ENCODE measurements around the gene MPRIP. TPM values are rescaled to one million over a fixed set of nuclear protein-coding genes. Genes with fewer than 3 reads are reported as not detected.

MPRIP gene
- total RNA-seq, 4 donors from 2014 or later: 61.5 to 407 (median 103) TPM

DNA sequence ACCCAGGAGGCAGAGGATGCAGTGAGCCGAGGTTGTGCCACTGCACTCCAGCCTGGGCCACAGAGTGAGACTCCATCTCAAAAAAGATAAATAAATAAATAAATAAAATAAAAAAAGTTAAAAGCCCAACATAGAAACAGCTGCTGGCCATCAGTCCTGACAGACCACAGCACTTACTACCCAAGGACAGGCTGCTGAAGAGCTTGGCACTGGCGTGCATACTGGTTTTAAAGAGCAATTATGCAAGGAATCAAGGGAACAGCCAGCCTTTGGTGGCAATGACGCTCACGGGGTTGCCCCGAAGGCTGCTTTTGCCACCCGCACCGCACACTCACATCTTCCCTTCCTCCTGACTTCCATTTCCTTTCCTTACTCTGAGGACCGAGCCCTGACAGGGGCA lies 159.7 kb downstream of the MPRIP start:
- H3K4me3 ChIP-seq: no peak overlapping the region
- DNase-seq: no peak
- no peaks in the 10 kb centered on the region for H3K27me3 ChIP-seq
- H3K36me3 ChIP-seq: no peaks in the 10 kb centered on the region
- H3K9me3 ChIP-seq: no peaks in the 10 kb centered on the region
- no peak overlapping the region for H3K27ac ChIP-seq
- TF ChIP-seq, protein P1, sequence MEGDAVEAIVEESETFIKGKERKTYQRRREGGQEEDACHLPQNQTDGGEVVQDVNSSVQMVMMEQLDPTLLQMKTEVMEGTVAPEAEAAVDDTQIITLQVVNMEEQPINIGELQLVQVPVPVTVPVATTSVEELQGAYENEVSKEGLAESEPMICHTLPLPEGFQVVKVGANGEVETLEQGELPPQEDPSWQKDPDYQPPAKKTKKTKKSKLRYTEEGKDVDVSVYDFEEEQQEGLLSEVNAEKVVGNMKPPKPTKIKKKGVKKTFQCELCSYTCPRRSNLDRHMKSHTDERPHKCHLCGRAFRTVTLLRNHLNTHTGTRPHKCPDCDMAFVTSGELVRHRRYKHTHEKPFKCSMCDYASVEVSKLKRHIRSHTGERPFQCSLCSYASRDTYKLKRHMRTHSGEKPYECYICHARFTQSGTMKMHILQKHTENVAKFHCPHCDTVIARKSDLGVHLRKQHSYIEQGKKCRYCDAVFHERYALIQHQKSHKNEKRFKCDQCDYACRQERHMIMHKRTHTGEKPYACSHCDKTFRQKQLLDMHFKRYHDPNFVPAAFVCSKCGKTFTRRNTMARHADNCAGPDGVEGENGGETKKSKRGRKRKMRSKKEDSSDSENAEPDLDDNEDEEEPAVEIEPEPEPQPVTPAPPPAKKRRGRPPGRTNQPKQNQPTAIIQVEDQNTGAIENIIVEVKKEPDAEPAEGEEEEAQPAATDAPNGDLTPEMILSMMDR (IDR thresholded peaks at IDR 0.05): no peak
- no peak for TF ChIP-seq POLR2A (IDR thresholded peaks at IDR 0.05)
- intact Hi-C loops (cut with DNase I; ENCODE audit: low total_unique reads): no loop called here
- H3K4me1 ChIP-seq: peaks cover 0 to 17% of the 10 kb centered on the region in 2 donors

DNA sequence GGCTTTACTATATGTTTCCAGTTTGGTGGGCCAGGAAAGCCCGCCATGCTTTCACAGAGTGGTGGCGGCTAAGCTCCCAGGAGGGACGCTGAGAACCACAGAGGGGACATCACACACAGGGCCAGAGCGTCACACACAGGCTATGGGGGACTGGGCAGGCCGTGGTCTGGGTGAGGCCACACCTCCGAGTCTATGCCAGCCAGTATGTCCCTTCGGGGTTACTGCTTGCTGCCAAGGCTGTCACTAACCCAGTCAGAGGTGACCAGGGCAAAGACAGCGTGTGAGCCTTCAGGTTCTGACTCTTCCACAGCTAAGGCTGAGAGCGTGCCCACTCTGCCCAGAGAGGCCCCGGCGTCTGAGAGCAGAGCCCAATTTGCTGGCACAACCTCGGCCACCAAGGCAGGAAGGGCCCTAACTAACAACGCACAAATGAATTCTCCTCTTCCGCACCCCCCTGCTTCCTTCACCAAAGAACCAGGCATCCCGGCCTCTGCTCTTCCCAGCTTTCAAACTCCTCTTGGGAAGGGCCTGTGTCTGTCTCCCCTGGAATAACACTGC lies 161.0 kb downstream of the MPRIP start:
- Histone ChIP-seq H3K4me3 (no peak overlapping the region), H3K27me3 (no peaks in the 10 kb centered on the region), H3K36me3 (no peaks in the 10 kb centered on the region), H3K9me3 (no peaks in the 10 kb centered on the region), H3K27ac (no peak overlapping the region), H3K4me1 (peaks cover 0 to 17% of the 10 kb centered on the region in 2 donors)
- no peak for DNase-seq
- intact Hi-C loops (cut with DNase I; ENCODE audit: low total_unique reads): no loop called here
- no peak for TF ChIP-seq POLR2A (IDR thresholded peaks at IDR 0.05)
- TF ChIP-seq, protein P1 (IDR thresholded peaks at IDR 0.05): no peak

DNA sequence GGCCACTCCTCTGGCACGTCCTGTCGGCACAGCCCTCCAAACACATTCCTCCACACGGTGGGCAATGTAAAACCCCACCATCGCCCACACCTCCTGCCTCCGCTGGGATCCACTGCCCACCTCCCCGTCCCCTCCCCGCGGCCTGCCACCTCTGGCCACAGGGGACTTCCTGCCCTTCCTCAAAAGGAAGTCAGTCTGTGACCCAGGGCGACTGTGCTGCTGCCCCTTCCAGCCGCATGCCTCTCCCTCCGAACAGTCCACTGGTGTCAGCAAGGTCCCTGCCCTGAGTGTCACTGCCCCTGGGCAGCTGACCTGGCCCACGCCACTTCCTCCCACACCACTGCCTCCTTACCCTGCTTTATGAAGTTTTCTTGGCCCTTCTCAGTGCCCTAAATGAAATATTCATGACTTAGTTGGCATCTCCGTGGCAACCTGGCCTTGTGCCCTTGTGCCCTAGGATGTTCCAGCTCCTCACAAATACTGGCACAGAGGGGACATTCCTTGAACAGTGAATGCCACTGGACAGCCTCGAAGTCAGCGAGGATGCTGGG lies 161.9 kb downstream of the MPRIP start:
- Histone ChIP-seq H3K4me1 (peaks cover 0 to 17% of the 10 kb centered on the region in 2 donors), H3K36me3 (no peaks in the 10 kb centered on the region), H3K9me3 (no peaks in the 10 kb centered on the region), H3K27me3 (no peaks in the 10 kb centered on the region), H3K27ac (no peak overlapping the region), H3K4me3 (no peak overlapping the region)
- intact Hi-C loops (cut with DNase I; ENCODE audit: low total_unique reads): no loop called here
- TF ChIP-seq POLR2A (IDR thresholded peaks at IDR 0.05): no peak
- TF ChIP-seq, protein P1 (IDR thresholded peaks at IDR 0.05): no peak
- DNase-seq: no peak

DNA sequence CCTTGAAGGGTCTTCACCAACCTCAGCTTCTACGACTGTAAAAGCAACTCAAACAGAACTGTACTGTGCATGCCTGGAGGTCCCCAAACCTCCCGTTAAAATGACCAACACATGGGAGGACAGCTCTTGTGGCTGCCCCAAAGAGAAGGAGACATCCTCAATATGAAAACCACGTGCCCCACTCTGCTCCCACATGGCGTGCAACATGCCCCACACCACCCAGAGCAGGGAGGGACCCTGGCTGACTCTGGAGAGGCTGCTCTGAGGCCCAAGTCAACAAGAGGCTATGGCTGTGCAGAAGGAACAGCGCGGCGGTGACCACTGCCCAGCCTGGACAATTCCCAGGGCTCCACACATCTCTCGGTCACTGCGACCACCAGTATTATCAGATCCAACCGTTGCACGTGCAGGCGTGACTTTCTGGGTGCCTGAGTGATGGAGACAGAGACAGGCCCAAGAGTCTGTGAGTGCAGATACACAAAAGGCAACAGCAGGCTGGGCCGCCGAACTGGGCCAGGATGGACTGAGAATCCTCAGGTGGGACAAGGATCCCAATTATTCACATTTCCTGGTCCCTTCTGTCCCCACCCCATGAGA lies 162.5 kb downstream of the MPRIP start:
- no peaks in the 10 kb centered on the region for H3K9me3 ChIP-seq
- TF ChIP-seq POLR2A (IDR thresholded peaks at IDR 0.05): no peak
- H3K36me3 ChIP-seq: no peaks in the 10 kb centered on the region
- DNase-seq: no peak
- H3K27me3 ChIP-seq: no peaks in the 10 kb centered on the region
- H3K4me1 ChIP-seq: peaks cover 0 to 17% of the 10 kb centered on the region in 2 donors
- peak overlapping the region; percentile 34 to 48 for H3K4me3 ChIP-seq
- peak overlapping the region; percentile 80 to 86 for H3K27ac ChIP-seq
- intact Hi-C loops (cut with DNase I; ENCODE audit: low total_unique reads): no loop called here

DNA sequence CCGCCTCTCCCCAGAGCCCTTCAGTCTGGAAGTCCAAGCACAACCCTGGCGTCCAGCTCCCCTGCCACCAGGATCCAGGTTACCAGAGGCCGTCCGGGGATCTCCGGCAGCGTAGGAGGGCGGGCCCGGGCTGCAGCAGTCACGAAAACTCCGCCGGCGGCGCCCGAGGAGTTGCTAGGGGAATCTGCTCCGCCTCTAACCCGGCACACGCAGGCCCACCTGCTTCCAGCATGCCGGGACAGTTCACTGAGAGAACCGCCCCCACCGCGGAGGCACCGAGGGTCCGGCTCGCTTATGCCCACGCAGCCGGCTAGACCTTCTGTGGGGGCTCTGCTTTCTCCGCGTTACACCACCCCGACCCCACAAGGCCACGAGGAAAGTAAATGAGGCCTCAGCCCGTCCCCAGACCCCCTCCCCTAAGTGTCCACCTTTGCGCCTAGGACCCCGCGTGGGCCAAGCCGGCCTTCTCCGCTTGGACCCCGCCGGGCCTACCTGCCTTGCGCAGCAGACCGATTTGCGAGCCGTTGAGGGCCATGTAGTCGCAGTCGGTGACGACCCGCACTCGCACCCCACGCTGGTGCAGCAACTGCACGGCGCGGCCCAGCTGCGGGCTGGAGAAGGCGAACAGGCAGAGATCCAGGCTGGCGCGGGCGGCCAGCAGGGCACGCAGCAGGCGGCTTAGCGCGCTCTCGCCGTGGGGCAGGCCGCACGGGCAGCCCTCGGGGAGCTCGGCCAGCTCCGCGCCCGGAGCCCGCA lies 163.3 kb downstream of the MPRIP start:
- no peaks in the 10 kb centered on the region for H3K36me3 ChIP-seq
- no peaks in the 10 kb centered on the region for H3K9me3 ChIP-seq
- H3K27ac ChIP-seq: peak overlapping the region; percentile 80 to 86
- peaks cover 0 to 17% of the 10 kb centered on the region in 2 donors for H3K4me1 ChIP-seq
- TF ChIP-seq, protein P1 (IDR thresholded peaks at IDR 0.05): no peak
- no peak for TF ChIP-seq POLR2A (IDR thresholded peaks at IDR 0.05)
- DNase-seq: peak; percentile 53 to 61
- no peaks in the 10 kb centered on the region for H3K27me3 ChIP-seq
- intact Hi-C loops (cut with DNase I; ENCODE audit: low total_unique reads): no loop called here
- peak overlapping the region; percentile 34 to 48 for H3K4me3 ChIP-seq
